ENCODE measurements around the gene INF2.

DNA sequence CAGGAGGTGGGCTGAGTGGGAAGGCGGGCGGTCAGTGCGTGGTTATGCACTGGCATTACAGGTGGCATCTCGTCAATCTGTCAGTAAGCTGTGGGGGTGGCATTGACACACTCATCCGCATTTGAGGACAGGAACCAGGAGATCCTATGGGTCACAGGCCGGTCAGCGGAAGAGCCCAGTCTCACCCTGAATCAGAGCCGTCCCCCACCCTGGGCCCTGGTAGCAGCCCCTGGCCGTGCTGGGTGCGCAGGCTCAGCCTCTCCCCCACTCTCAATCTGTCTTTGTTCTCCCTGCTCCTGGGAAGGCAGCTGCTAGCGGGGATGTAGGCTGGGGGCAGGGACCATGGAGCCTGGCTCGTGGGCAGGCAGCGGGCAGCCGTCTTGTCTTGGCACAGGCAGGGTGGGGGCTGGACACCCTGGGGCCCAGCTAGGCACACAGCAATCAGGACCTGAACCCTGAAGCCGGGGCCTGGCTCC lies 5.1 kb downstream of the INF2 start:
- TF ChIP-seq POLR2A (IDR thresholded peaks at IDR 0.05; ENCODE audit: low read depth) (no peak), POLR2AphosphoS5 (IDR thresholded peaks at IDR 0.05) (no peak)

Measured in esophagus muscularis mucosa (tissue), 2 donors.